Smooth muscle cell (in vitro differentiated cells): ENCODE data around the gene KRT73. TPM values are rescaled to one million over a fixed set of nuclear protein-coding genes. Genes with fewer than 3 reads are reported as not detected.

Source experiments
- DNase-seq: peaks from one replicate; lab custom pipeline; 2025; ENCODE audit not compliant: unreplicated experiment; lab: John Stamatoyannopoulos, UW
- H2AFZ ChIP-seq: fragments of 200-600 bp; sonication (generic); 2 replicates; pipeline ENCODE4 v1.6.0; 2016; ENCODE audit warnings: antibody characterized with exemption, low read depth, mild to moderate bottlenecking
- H3F3A ChIP-seq: fragments of 200-600 bp; sonication (generic); 2 replicates; pipeline ENCODE4 v1.6.0; 2017; ENCODE audit warnings: antibody characterized with exemption, low read depth
- H3K27ac ChIP-seq: fragments of 200-600 bp; sonication (generic); 2 replicates; pipeline ENCODE4 v1.5.1; 2016; ENCODE audit warnings: low read depth, mild to moderate bottlenecking
- H3K27me3 ChIP-seq: fragments of 200-600 bp; sonication (generic); 2 replicates; pipeline ENCODE4 v1.6.1; 2016; ENCODE audit warnings: low read depth, mild to moderate bottlenecking
- H3K36me3 ChIP-seq: fragments of 200-600 bp; sonication (generic); 2 replicates; pipeline ENCODE4 v1.5.1; 2016; ENCODE audit warnings: low read depth
- H3K4me1 ChIP-seq: fragments of 200-600 bp; sonication (generic); 2 replicates; pipeline ENCODE4 v1.5.1; 2016; ENCODE audit warnings: low read depth
- H3K4me2 ChIP-seq: fragments of 200-600 bp; sonication (generic); 2 replicates; pipeline ENCODE4 v1.6.0; 2016; ENCODE audit warnings: mild to moderate bottlenecking
- H3K4me3 ChIP-seq: fragments of 200-600 bp; sonication (generic); 2 replicates; pipeline ENCODE4 v1.5.1; 2016; ENCODE audit warnings: mild to moderate bottlenecking
- H3K79me2 ChIP-seq: fragments of 200-600 bp; sonication (generic); 2 replicates; pipeline ENCODE4 v1.6.0; 2016; ENCODE audit warnings: low read depth, mild to moderate bottlenecking
- H3K9ac ChIP-seq: fragments of 200-600 bp; sonication (generic); 2 replicates; pipeline ENCODE4 v1.6.0; 2016; ENCODE audit warnings: low read depth
- H3K9me3 ChIP-seq: fragments of 200-600 bp; sonication (generic); replicated peaks from 2 replicates; pipeline ENCODE4 v1.5.1; 2016; ENCODE audit warnings: low read depth
- H4K20me1 ChIP-seq: fragments of 200-600 bp; sonication (generic); 2 replicates; pipeline ENCODE4 v1.6.0; 2016; ENCODE audit warnings: low read depth
- WGBS: methylation state at CpG from one replicate; pipeline ENCODE4 v1.1.7; 2016; ENCODE audit warnings: low lambda C conversion rate; 5-methylcytosine and 5-hydroxymethylcytosine counted together
- polyA plus RNA-seq: library from polyadenylated mRNA; unstranded; fragments of >200 nt; fragmentation: Nextera tagmentation; extraction: Ambion mirVana; gene quantifications from 2 replicates; pipeline ENCODE4 v1.2.1, GENCODE V29; 2016
- total RNA-seq: library from RNA; depleted of rRNA; stranded (reverse); fragments of >200 nt; gene quantifications from 2 replicates; pipeline ENCODE4 v1.2.3, GENCODE V29; 2014
- TF ChIP-seq, protein P1 (sequence below): fragments of 200-600 bp; sonication (generic); IDR thresholded peaks from 2 replicates; pipeline ENCODE4 v1.5.1; 2017; ENCODE audit warnings: borderline replicate concordance, mild to moderate bottlenecking, antibody characterized with exemption; ENCODE audit not compliant: insufficient read depth, poor library complexity, severe bottlenecking

Gene KRT73
- not detected in 2 replicates for total RNA-seq
- polyA plus RNA-seq, result not detected in 2 replicates

DNA sequence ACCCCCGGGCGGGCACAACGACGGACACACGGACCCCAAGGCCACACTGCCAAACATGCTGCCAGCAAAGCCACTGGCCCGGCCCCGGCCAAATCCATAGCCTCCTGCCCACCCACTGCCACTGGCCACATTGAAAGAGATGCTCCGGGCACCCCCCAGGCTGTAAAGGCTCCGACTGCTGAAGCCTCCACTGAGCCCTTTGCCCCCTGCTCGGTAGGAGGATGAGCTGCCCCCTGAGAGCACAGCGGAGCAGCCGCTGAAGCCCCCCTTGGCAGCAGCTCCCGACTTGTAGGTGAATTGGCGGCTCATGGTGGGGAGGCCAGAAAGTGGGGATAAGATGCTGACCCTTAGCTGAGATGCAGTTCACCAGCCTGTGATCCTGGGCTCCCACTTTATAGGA, at the start of gene KRT73:
TSS of gene KRT73 (minus strand) at position 344 of the 400 bp plus-strand sequence. CDS start at position 309, 35 bp downstream.
- no peak within 1 kb of the TSS for H3K4me3 ChIP-seq
- H3K9ac ChIP-seq, result no peak within 1 kb of the TSS
- WGBS, result 93% methylated on average over 14 of the region's 14 CpGs
- H3F3A ChIP-seq, result no peaks in the 10 kb centered on the region
- H3K4me2 ChIP-seq, result no peak within 1 kb of the TSS
- H3K36me3 ChIP-seq, result no peaks in the 10 kb centered on the region
- no peak for DNase-seq
- H2AFZ ChIP-seq, result no peak within 1 kb of the TSS
- no peaks in the 10 kb centered on the region for H3K79me2 ChIP-seq
- H3K27ac ChIP-seq, result no peak within 1 kb of the TSS
- no peaks in the 10 kb centered on the region for H3K4me1 ChIP-seq
- no peaks in the 10 kb centered on the region for H4K20me1 ChIP-seq
- no peaks in the 10 kb centered on the region for H3K9me3 ChIP-seq
- TF ChIP-seq, protein P1, sequence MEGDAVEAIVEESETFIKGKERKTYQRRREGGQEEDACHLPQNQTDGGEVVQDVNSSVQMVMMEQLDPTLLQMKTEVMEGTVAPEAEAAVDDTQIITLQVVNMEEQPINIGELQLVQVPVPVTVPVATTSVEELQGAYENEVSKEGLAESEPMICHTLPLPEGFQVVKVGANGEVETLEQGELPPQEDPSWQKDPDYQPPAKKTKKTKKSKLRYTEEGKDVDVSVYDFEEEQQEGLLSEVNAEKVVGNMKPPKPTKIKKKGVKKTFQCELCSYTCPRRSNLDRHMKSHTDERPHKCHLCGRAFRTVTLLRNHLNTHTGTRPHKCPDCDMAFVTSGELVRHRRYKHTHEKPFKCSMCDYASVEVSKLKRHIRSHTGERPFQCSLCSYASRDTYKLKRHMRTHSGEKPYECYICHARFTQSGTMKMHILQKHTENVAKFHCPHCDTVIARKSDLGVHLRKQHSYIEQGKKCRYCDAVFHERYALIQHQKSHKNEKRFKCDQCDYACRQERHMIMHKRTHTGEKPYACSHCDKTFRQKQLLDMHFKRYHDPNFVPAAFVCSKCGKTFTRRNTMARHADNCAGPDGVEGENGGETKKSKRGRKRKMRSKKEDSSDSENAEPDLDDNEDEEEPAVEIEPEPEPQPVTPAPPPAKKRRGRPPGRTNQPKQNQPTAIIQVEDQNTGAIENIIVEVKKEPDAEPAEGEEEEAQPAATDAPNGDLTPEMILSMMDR, result no peak
- H3K27me3 ChIP-seq, result peaks cover 35% of the 10 kb centered on the region

DNA sequence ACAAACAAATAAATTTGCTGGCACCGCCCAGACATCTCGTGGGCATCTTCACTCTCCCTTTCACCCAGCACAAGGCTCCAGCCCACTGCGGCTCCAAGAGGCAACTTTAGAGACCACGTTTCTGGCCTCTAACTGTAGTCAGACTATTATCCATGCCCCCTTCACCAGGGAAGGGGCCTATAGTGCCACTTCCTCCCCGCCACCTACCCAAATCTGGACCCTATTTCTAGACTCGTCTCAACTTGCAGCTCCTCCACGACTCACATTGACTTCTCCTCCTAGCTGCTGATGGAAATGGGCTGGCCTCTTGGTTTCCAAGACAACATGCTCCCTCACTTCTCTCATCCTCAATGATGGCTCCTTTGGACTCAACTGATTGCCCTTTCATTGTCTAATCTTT, 49.6 kb upstream of the KRT73 start:
- peaks cover 56% of the 10 kb centered on the region for H3K27me3 ChIP-seq

DNA sequence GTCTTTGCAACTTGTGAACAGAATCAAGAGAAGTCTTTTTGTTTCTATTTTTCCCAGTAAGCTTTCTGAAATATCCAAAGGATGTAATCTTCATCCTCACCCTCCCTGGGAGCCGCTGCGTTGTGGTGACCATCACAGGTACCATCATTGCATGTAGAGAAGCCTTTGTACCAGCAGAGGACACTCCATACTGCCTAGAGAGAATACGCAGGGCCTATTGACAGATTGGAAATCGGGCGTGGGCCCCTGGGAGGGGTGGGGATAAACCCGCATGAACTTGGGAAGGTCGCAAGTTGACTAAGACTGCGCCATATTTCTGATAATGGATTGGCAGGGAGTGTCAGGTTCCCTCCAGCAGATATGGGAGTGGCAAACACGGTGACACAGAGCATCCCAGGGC, 49.1 kb upstream of the KRT73 start:
- Histone ChIP-seq H3K4me1 (no peaks in the 10 kb centered on the region), H3K27me3 (peaks cover 60% of the 10 kb centered on the region), H3F3A (no peaks in the 10 kb centered on the region), H3K9me3 (no peaks in the 10 kb centered on the region), H3K9ac (no peak overlapping the region), H3K27ac (no peak overlapping the region), H3K36me3 (no peaks in the 10 kb centered on the region), H3K4me2 (no peak overlapping the region), H3K4me3 (no peak overlapping the region), H3K79me2 (no peaks in the 10 kb centered on the region), H4K20me1 (no peaks in the 10 kb centered on the region), H2AFZ (no peak overlapping the region)
- TF ChIP-seq, protein P1, result peak; percentile 26
- DNase-seq, result no peak
- WGBS, result 61% methylated on average over 9 of the region's 9 CpGs

More for the DNA sequence above, 49.6 kb upstream of the KRT73 start:
- Histone ChIP-seq H3K4me3 (no peak overlapping the region), H3K4me1 (no peaks in the 10 kb centered on the region), H3K9ac (no peak overlapping the region), H3K79me2 (no peaks in the 10 kb centered on the region), H3K4me2 (no peak overlapping the region), H3F3A (no peaks in the 10 kb centered on the region), H3K27ac (no peak overlapping the region), H3K36me3 (no peaks in the 10 kb centered on the region), H4K20me1 (no peaks in the 10 kb centered on the region), H3K9me3 (no peaks in the 10 kb centered on the region), H2AFZ (no peak overlapping the region)
- no peak for DNase-seq
- 83% methylated on average over 7 of the region's 7 CpGs for WGBS
- TF ChIP-seq, protein P1, result no peak

DNA sequence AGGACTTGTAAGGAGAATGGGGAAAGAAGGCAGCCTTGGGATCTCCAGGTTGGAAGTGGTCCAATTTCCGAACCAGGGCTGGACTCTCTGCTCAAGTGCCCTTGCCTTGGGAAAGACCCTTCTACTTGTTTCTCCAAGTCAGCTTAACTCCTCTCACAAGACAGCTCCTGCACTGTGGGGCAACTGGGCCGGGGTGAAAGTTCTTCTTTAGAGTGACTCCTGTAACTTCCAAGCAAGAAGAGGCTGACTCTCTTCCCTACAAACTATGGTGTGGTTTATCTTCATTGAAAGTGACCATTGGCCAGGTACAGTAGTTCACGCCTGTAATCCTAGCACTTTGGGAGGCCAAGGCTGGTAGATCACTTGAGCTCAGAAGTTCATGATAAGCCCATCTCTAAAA, 48.1 kb upstream of the KRT73 start:
- 97% methylated on average over 3 of the region's 3 CpGs for WGBS
- no peak overlapping the region for H2AFZ ChIP-seq
- no peaks in the 10 kb centered on the region for H4K20me1 ChIP-seq
- H3K27ac ChIP-seq, result no peak overlapping the region
- H3K4me3 ChIP-seq, result no peak overlapping the region
- no peak overlapping the region for H3K9ac ChIP-seq
- no peaks in the 10 kb centered on the region for H3K36me3 ChIP-seq
- H3K9me3 ChIP-seq, result no peaks in the 10 kb centered on the region
- no peaks in the 10 kb centered on the region for H3F3A ChIP-seq
- TF ChIP-seq, protein P1, result no peak
- H3K4me1 ChIP-seq, result no peaks in the 10 kb centered on the region
- peaks cover 71% of the 10 kb centered on the region for H3K27me3 ChIP-seq
- no peak for DNase-seq
- H3K79me2 ChIP-seq, result no peaks in the 10 kb centered on the region
- H3K4me2 ChIP-seq, result no peak overlapping the region
